Neutrophil (primary cell): ENCODE measurements around the gene CHP2.
"Not testable (repeated sequence)": the region's sequence is repeated elsewhere in the genome, so short reads cannot be mapped to it uniquely, and the experiment has no call there.

Experiments used
- H3K27ac ChIP-seq: fragments of 200-600 bp; sonication (generic); 2 replicates; pipeline ENCODE4 v1.5.1; 2016; ENCODE audit warnings: mild to moderate bottlenecking, moderate library complexity
- H3K27me3 ChIP-seq: fragments of 200-600 bp; sonication (generic); 2 replicates; pipeline ENCODE4 v1.6.0; 2016; ENCODE audit warnings: mild to moderate bottlenecking
- H3K36me3 ChIP-seq: fragments of 200-600 bp; sonication (generic); 2 replicates; pipeline ENCODE4 v1.5.1; 2017
- H3K4me1 ChIP-seq, 2 experiments: fragments of 200-600 bp in 1 of 2; sonication (generic) in 1 of 2; 1 replicate in 1 of 2; 2 replicates in 1 of 2; pipeline versions ENCODE4 v1.5.1 to v1.6.1; 2013 to 2016; ENCODE audit warnings: low read depth in 1 of 2, low read length in 1 of 2, mild to moderate bottlenecking in 1 of 2, moderate library complexity in 1 of 2; ENCODE audit not compliant: control insufficient read depth in 1 of 2, insufficient read depth in 1 of 2
- H3K4me3 ChIP-seq, 2 experiments: fragments of 200-600 bp in 1 of 2; sonication (generic) in 1 of 2; 1 replicate in 1 of 2; 2 replicates in 1 of 2; pipeline ENCODE4 v1.5.1; 2013 to 2016; ENCODE audit warnings: low read depth in 1 of 2, low read length in 1 of 2, mild to moderate bottlenecking in 1 of 2, moderate library complexity in 1 of 2
- H3K9me3 ChIP-seq: fragments of 200-600 bp; sonication (generic); 2 replicates; pipeline ENCODE4 v1.5.1; 2016
- CTCF ChIP-seq: fragments of 200-600 bp; sonication (generic); IDR thresholded peaks from 2 replicates; pipeline ENCODE4 v1.5.1; 2016; ENCODE audit warnings: antibody characterized with exemption

CHP2 gene

GRCh38 chr16:23724785-23725131 lies 30.1 kb upstream of the CHP2 start:
- H3K27ac ChIP-seq: no peak overlapping the region
- no peaks in the 10 kb centered on the region for H3K36me3 ChIP-seq
- no peaks in the 10 kb centered on the region for H3K9me3 ChIP-seq
- no peak for TF ChIP-seq CTCF
- no peaks in the 10 kb centered on the region for H3K4me1 ChIP-seq
- no peak overlapping the region for H3K4me3 ChIP-seq
- peaks cover 23% of the 10 kb centered on the region for H3K27me3 ChIP-seq

DNA sequence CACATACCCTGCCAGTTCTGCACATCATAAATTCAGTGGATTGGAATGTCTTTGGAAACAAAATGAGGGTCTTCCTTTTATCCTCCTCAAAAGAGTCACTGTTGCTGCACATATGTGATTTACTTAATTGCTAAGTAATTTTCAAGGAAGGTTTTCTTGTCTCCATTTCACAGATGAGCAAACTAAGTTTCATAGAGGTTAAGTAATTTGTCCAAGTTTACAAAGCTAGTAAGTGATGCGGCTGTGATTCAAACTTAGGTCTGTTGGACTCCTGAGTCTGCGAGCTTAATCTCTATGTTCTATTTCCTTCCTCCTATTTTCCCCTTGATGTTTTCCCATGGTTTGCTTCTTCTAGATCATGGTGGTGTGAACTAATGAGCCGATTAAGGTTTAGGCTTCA lies 28.1 kb upstream of the CHP2 start:
- Histone ChIP-seq H3K27me3 (peaks cover 4% of the 10 kb centered on the region), H3K9me3 (no peaks in the 10 kb centered on the region), H3K4me3 (no peak overlapping the region), H3K27ac (no peak overlapping the region), H3K36me3 (no peaks in the 10 kb centered on the region), H3K4me1 (no peaks in the 10 kb centered on the region)
- no peak for TF ChIP-seq CTCF

DNA sequence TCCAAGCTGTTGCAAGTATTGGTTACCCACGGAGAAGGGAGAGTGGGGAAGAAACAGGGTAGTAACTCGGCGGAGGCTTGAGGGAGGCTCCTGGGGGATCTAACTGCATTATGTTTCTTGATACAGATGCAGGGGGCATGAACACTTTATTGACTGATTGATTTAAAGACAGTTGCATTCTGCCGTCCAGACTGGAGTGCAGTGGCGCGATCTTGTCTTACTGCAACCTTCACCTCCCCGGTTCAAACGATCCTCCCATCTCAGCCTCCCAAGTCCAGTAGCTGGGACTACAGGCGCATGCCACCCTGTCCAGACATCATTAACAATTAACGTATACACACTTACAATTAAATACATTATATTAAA lies 26.7 kb upstream of the CHP2 start:
- Histone ChIP-seq H3K27ac (no peak overlapping the region), H3K4me1 (no peaks in the 10 kb centered on the region), H3K4me3 (no peak overlapping the region), H3K36me3 (no peaks in the 10 kb centered on the region), H3K27me3 (no peaks in the 10 kb centered on the region), H3K9me3 (no peaks in the 10 kb centered on the region)
- no peak for TF ChIP-seq CTCF

DNA sequence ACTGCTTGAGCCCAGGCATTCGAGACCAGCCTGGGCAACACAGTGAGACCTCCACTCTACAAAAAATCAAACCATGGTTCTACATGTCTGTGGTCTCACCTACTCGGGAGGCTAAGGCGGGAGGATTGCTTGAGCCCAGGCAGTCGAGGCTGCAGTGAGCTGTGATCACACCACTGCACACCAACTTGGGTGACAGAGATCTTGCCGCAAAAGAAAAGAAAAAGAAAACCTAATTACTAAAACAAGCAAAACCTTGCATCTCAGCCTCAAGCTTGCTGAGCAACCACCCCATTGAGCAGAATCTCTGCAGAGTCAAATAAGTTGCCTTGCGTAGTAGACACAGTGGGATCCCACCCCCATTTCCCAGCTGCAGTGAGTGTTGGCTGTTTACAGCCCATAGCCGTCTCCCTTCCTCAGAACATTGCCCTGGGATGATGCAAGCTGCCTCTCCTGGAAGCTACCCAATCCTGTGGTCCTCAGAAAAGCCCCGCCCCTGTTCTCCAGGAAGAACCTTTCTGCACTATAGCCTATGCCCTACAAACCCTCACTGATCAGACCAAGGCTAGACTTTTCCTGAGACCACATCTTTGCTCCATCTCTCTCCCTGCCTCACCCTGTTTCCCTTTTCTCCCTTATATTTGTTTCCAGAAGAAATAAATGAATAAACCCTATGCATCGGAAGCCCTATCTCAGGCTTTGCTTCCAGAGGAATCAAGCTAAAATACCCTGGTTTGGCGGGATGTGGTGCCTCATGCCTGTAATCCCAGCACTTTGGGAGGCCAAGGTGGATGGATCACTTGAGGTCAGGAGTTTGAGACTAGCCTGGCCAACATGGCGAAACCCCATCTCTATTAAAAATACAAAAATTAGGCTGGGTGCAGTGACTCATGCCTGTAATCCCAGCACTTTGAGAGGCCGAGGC lies 25.1 kb upstream of the CHP2 start:
- no peak for TF ChIP-seq CTCF
- no peak overlapping the region for H3K4me3 ChIP-seq
- no peaks in the 10 kb centered on the region for H3K4me1 ChIP-seq
- H3K36me3 ChIP-seq: no peaks in the 10 kb centered on the region
- H3K9me3 ChIP-seq: no peaks in the 10 kb centered on the region
- H3K27me3 ChIP-seq: no peaks in the 10 kb centered on the region
- no peak overlapping the region for H3K27ac ChIP-seq

DNA sequence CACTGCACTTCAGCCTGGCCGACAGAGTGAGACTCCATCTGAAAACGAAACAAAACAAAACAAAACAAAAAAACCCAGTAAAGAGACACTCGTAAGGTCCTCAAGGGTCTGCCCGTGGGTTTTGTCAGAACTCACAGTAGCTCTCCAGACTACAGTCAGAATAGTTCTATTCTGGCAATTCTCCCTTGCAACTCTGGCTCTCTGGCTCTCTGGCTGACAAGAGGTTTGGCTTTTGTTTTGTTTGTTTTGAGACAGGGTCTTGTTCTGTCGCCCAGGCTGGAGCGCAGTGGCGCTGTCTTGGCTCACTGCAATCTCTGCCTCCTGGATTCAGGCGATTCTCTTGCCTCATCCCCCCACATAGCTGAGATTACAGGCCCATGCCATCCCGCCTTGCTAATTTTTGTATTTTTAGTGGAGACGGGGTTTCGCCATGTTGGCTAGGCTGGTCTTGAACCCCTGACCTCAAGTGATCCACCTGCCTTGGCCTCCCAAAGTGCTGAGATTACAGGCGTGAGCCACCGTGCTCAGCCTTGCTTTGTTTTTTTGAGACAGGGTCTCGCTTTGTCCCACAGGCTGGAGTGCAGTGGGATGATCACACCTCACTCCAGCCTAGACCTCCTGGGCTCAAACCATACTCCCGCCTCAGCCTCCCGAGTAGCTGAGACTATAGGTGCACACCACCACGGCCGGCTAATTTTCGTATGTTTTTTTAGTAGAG lies 20.5 kb upstream of the CHP2 start:
- H3K4me1 ChIP-seq: no peaks in the 10 kb centered on the region
- H3K27ac ChIP-seq: no peak overlapping the region
- no peaks in the 10 kb centered on the region for H3K9me3 ChIP-seq
- no peak for TF ChIP-seq CTCF
- H3K36me3 ChIP-seq: no peaks in the 10 kb centered on the region
- no peak overlapping the region for H3K4me3 ChIP-seq
- peaks cover 14% of the 10 kb centered on the region for H3K27me3 ChIP-seq

DNA sequence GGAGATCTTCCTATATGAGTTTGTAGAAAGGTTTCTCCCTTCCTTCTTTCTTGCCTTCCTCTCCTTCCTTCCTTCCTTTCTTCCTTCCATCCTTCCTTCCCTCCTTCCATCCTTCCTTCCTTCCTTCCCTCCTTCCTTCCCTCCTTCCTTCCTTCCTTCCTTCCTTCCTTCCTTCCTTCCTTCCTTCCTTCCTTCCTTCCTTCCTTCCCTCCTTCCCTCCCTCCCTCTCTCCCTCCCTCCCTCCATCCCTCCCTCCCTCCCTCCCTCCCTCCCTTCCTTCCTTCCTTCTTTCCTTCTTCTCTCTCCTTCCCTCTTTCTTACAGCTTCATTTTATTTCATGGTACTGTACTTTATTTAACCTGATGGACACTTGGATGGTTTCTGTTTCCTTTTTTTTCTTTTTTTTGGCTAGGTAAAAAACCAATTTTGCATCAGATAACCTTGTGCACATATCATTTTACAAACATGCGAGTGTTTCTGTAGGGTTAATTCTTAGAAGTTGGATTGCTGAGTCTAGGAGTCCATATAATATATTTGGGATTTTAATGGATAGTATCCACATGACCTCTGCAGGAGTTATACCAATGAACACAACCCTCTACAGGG lies 17.3 kb upstream of the CHP2 start:
- H3K4me3 ChIP-seq, H3K4me1 ChIP-seq, H3K27ac ChIP-seq, H3K9me3 ChIP-seq, H3K36me3 ChIP-seq: not testable (repeated sequence)
- peaks cover 31% of the 10 kb centered on the region for H3K27me3 ChIP-seq
